Measurements from ENCODE around the gene PCDHB7.
"Not testable (repeated sequence)": the region's sequence is repeated elsewhere in the genome, so short reads cannot be mapped to it uniquely, and the experiment has no call there.

PCDHB7 gene

DNA sequence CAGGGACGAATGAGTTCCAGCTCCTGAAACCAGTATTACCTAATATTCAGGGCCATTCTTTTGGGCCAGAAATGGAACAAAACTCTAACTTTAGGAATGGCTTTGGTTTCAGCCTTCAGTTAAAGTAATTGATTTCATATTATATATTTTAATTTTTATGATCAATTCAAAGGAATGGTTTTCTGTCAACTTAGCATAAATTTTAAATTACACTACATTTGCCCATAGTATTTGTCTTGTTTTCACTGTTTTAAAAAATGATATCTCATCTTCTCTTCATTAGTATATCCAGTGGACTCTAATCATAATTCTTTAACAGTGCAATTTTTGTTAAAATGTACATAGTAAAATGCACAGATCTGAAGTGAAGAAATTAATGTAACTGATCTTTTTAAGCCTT is 7.9 kb downstream of the PCDHB7 start:
- no peak for DNase-seq (ENCODE audit: low read depth)

DNA sequence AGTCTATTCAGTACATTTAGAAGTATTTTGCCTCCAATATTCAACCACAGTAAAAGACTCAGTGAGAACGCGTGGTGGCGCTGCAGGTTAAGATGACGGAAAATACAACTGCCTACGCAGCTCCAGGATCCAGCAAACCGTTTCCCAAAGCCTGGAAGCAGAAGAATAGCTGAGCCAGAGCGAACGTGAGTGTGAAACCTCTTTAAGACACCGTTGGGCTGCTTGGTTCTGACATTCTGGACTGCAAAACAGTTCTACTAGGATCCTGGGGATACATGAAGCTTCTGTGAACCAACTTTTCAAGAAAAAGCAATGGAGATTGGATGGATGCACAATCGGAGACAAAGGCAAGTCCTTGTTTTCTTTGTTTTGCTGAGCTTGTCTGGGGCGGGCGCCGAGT is 9.8 kb downstream of the PCDHB7 start, which contains the start of gene PCDHB16:
Gene PCDHB16, plus strand, starts transcription at position 140 of the 400 bp plus-strand sequence. Its CDS starts 173 bp downstream, at position 313.
- no peak for DNase-seq (ENCODE audit: low read depth)

DNA sequence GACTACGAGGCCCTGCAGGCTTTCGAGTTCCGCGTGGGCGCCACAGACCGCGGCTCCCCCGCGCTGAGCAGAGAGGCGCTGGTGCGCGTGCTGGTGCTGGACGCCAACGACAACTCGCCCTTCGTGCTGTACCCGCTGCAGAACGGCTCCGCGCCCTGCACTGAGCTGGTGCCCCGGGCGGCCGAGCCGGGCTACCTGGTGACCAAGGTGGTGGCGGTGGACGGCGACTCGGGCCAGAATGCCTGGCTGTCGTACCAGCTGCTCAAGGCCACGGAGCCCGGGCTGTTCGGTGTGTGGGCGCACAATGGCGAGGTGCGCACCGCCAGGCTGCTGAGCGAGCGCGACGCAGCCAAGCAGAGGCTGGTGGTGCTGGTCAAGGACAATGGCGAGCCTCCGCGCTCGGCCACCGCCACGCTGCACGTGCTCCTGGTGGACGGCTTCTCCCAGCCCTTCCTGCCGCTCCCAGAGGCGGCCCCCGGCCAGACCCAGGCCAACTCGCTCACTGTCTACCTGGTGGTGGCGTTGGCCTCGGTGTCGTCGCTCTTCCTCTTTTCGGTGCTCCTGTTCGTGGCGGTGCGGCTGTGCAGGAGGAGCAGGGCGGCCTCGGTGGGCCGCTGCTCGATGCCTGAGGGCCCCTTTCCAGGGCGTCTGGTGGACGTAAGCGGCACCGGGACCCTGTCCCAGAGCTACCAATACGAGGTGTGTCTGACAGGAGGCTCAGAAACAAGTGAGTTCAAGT is 11.8 kb downstream of the PCDHB7 start:
- not testable (repeated sequence) for DNase-seq (ENCODE audit: low read depth)

GRCh38 chr5:141186897-141187512 is 14.6 kb downstream of the PCDHB7 start, which contains the start of gene PCDHB9:
Gene PCDHB9, plus strand, starts transcription at chr5:141187161. Its CDS starts 158 bp downstream, at chr5:141187319.
- no peak for DNase-seq (ENCODE audit: low read depth)

- not testable (repeated sequence) for DNase-seq (ENCODE audit: low read depth)
Measured at GRCh38 chr5:141188682-141189081, 16.2 kb downstream of the PCDHB7 start.

DNA sequence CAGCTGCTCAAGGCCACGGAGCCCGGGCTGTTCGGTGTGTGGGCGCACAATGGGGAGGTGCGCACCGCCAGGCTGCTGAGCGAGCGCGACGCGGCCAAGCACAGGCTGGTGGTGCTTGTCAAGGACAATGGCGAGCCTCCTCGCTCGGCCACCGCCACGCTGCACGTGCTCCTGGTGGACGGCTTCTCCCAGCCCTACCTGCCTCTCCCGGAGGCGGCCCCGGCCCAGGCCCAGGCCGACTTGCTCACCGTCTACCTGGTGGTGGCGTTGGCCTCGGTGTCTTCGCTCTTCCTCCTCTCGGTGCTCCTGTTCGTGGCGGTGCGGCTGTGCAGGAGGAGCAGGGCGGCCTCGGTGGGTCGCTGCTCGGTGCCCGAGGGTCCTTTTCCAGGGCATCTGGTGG is 16.7 kb downstream of the PCDHB7 start:
- not testable (repeated sequence) for DNase-seq (ENCODE audit: low read depth)

- DNase-seq (ENCODE audit: low read depth), result no peak
Measured at GRCh38 chr5:141192110-141192725, 19.8 kb downstream of the PCDHB7 start, which contains the start of gene PCDHB10. Gene PCDHB10, plus strand, starts transcription at chr5:141192353. Its CDS starts 200 bp downstream, at chr5:141192553.

DNA sequence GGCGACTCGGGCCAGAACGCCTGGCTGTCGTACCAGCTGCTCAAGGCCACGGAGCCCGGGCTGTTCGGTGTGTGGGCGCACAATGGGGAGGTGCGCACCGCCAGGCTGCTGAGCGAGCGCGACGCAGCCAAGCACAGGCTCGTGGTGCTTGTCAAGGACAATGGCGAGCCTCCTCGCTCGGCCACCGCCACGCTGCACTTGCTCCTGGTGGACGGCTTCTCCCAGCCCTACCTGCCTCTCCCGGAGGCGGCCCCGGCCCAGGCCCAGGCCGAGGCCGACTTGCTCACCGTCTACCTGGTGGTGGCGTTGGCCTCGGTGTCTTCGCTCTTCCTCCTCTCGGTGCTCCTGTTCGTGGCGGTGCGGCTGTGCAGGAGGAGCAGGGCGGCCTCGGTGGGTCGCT is 21.9 kb downstream of the PCDHB7 start:
- DNase-seq (ENCODE audit: low read depth), result not testable (repeated sequence)

- DNase-seq (ENCODE audit: low read depth), result no peak
Measured at GRCh38 chr5:141196363-141196762, 23.9 kb downstream of the PCDHB7 start.

- no peak for DNase-seq (ENCODE audit: low read depth)
Measured at GRCh38 chr5:141199359-141200235, 27.2 kb downstream of the PCDHB7 start, which contains the start of gene PCDHB11. Gene PCDHB11, plus strand, starts transcription at chr5:141199627. Its CDS starts 148 bp downstream, at chr5:141199775.

- DNase-seq (ENCODE audit: low read depth), result not testable (repeated sequence)
Measured at GRCh38 chr5:141201126-141201525, 28.7 kb downstream of the PCDHB7 start.

GRCh38 chr5:141201646-141202045 is 29.2 kb downstream of the PCDHB7 start:
- DNase-seq (ENCODE audit: low read depth), result not testable (repeated sequence)

- DNase-seq (ENCODE audit: low read depth), result no peak
Measured at GRCh38 chr5:141208478-141208877, 36.0 kb downstream of the PCDHB7 start, which contains the start of gene PCDHB12. Gene PCDHB12, plus strand, starts transcription at chr5:141208719. Its CDS starts 189 bp downstream, at chr5:141208908.

DNA sequence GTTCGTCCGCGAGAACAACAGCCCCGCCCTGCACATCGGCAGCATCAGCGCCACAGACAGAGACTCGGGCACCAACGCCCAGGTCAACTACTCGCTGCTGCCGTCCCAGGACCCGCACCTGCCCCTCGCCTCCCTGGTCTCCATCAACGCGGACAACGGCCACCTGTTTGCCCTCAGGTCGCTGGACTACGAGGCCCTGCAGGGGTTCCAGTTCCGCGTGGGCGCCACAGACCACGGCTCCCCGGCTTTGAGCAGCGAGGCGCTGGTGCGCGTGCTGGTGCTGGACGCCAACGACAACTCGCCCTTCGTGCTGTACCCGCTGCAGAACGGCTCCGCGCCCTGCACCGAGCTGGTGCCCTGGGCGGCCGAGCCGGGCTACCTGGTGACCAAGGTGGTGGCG is 37.8 kb downstream of the PCDHB7 start:
- not testable (repeated sequence) for DNase-seq (ENCODE audit: low read depth)

- not testable (repeated sequence) for DNase-seq (ENCODE audit: low read depth)
Measured at GRCh38 chr5:141210849-141211248, 38.4 kb downstream of the PCDHB7 start.

- DNase-seq (ENCODE audit: low read depth), result not testable (repeated sequence)
Measured at GRCh38 chr5:141213656-141214339, 41.4 kb downstream of the PCDHB7 start, which contains the start of gene PCDHB13. Gene PCDHB13, plus strand, starts transcription at chr5:141213919. Its CDS starts 205 bp downstream, at chr5:141214124.

- not testable (repeated sequence) for DNase-seq (ENCODE audit: low read depth)
Measured at GRCh38 chr5:141214583-141214982, 42.1 kb downstream of the PCDHB7 start.

- DNase-seq (ENCODE audit: low read depth), result not testable (repeated sequence)
Measured at GRCh38 chr5:141215504-141215903, 43.1 kb downstream of the PCDHB7 start.

DNA sequence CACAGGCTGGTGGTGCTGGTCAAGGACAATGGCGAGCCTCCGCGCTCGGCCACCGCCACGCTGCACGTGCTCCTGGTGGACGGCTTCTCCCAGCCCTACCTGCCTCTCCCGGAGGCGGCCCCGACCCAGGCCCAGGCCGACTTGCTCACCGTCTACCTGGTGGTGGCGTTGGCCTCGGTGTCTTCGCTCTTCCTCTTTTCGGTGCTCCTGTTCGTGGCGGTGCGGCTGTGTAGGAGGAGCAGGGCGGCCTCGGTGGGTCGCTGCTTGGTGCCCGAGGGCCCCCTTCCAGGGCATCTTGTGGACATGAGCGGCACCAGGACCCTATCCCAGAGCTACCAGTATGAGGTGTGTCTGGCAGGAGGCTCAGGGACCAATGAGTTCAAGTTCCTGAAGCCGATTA is 43.6 kb downstream of the PCDHB7 start:
- not testable (repeated sequence) for DNase-seq (ENCODE audit: low read depth)

DNA sequence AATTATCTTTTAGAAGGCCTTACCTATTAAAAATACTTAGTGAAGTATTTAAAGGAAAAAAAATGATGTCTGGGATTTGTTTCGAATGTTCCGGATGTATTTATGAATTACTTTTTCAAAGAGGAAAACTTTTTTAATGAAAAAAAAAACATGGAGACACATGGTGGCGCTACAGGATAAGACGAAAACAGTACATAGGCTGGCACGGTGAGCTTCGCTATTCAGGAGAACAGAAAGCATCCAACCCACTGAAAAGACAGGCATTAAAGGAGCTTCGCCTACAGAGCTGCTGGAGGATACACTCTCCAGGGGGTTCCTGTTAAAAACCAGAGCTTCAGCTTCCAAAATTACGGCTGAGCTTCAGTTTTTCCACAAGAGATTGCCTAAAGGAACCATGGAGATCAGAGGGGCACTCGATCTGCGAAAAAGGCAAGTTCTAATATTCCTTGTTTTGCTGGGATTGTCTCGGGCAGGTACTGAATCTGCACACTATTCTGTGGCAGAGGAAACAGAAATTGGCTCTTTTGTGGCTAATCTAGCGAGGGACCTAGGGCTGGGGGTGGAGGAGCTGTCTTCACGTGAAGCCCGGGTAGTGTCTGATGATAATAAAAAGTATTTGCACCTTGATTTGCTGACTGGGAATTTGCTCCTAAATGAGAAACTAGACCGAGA is 50.8 kb downstream of the PCDHB7 start, which contains the start of gene PCDHB14:
Gene PCDHB14, plus strand, starts transcription at position 232 of the 672 bp plus-strand sequence. Its CDS starts 163 bp downstream, at position 395.
- no peak for DNase-seq (ENCODE audit: low read depth)

Measured in activated gamma-delta T cell treated with anti-CD3 and anti-CD28 coated beads, Interleukin-2, amount 50 U/mL, for 16 hours (primary cell).